ENCODE data around the gene AJAP1.

The AJAP1 gene

GRCh38 chr1:4702464-4702863 lies 48.1 kb downstream of the AJAP1 start:
- no peak for TF ChIP-seq CTCF (IDR thresholded peaks at IDR 0.05; ENCODE audit: low read depth, low read length, missing control alignments)
- no peak for DNase-seq
- no peaks in the 10 kb centered on the region for H3K36me3 ChIP-seq (replicated peaks)
- no peaks in the 10 kb centered on the region for H3K27me3 ChIP-seq (replicated peaks)
- in situ Hi-C loops (cut with HindIII; ENCODE audit: low pct_ligation_motif_present, low sequenced_read_pairs): no loop called here
- H3K4me3 ChIP-seq (ENCODE audit: low read depth, low read length): no peak overlapping the region
- peak overlapping the region; percentile 92 for H3K27ac ChIP-seq

- Histone ChIP-seq H3K27ac (peak overlapping the region; percentile 92), H3K4me3 (ENCODE audit: low read depth, low read length) (no peak overlapping the region), H3K36me3 (replicated peaks) (no peaks in the 10 kb centered on the region), H3K27me3 (replicated peaks) (no peaks in the 10 kb centered on the region)
- TF ChIP-seq CTCF (IDR thresholded peaks at IDR 0.05; ENCODE audit: low read depth, low read length, missing control alignments): no peak
- in situ Hi-C loops (cut with HindIII; ENCODE audit: low pct_ligation_motif_present, low sequenced_read_pairs): no loop called here
- peak; percentile 87 for DNase-seq
Observed at GRCh38 chr1:4702932-4703331, 48.5 kb downstream of the AJAP1 start.

- peak overlapping the region; percentile 92 for H3K27ac ChIP-seq
- H3K36me3 ChIP-seq (replicated peaks): no peaks in the 10 kb centered on the region
- no peaks in the 10 kb centered on the region for H3K27me3 ChIP-seq (replicated peaks)
- DNase-seq: no peak
- TF ChIP-seq CTCF (IDR thresholded peaks at IDR 0.05; ENCODE audit: low read depth, low read length, missing control alignments): no peak
- in situ Hi-C loops (cut with HindIII; ENCODE audit: low pct_ligation_motif_present, low sequenced_read_pairs): no loop called here
- no peak overlapping the region for H3K4me3 ChIP-seq (ENCODE audit: low read depth, low read length)
Observed at GRCh38 chr1:4703646-4704045, 49.2 kb downstream of the AJAP1 start.

GRCh38 chr1:4708840-4709507 lies 54.6 kb downstream of the AJAP1 start:
- no peak overlapping the region for H3K4me3 ChIP-seq (ENCODE audit: low read depth, low read length)
- H3K27ac ChIP-seq: no peak overlapping the region
- no peaks in the 10 kb centered on the region for H3K27me3 ChIP-seq (replicated peaks)
- DNase-seq: no peak
- no peak for TF ChIP-seq CTCF (IDR thresholded peaks at IDR 0.05; ENCODE audit: low read depth, low read length, missing control alignments)
- no peaks in the 10 kb centered on the region for H3K36me3 ChIP-seq (replicated peaks)
- in situ Hi-C loops (cut with HindIII; ENCODE audit: low pct_ligation_motif_present, low sequenced_read_pairs): no loop called here

- no peak for DNase-seq
- in situ Hi-C loops (cut with HindIII; ENCODE audit: low pct_ligation_motif_present, low sequenced_read_pairs): no loop called here
- H3K36me3 ChIP-seq (replicated peaks): no peaks in the 10 kb centered on the region
- no peaks in the 10 kb centered on the region for H3K27me3 ChIP-seq (replicated peaks)
- no peak for TF ChIP-seq CTCF (IDR thresholded peaks at IDR 0.05; ENCODE audit: low read depth, low read length, missing control alignments)
- H3K27ac ChIP-seq: no peak overlapping the region
- no peak overlapping the region for H3K4me3 ChIP-seq (ENCODE audit: low read depth, low read length)
Observed at GRCh38 chr1:4709641-4710040, 55.2 kb downstream of the AJAP1 start.
